Amygdala (tissue), 56 donors: ENCODE results near the gene MRFAP1.
"Not testable (repeated sequence)": the region's sequence is repeated elsewhere in the genome, so short reads cannot be mapped to it uniquely, and the experiment has no call there.

Experiments
- DNase-seq, 56 donors: peaks; one replicate each; lab custom pipeline; 2025; lab: John Stamatoyannopoulos, UW

Gene MRFAP1

DNA sequence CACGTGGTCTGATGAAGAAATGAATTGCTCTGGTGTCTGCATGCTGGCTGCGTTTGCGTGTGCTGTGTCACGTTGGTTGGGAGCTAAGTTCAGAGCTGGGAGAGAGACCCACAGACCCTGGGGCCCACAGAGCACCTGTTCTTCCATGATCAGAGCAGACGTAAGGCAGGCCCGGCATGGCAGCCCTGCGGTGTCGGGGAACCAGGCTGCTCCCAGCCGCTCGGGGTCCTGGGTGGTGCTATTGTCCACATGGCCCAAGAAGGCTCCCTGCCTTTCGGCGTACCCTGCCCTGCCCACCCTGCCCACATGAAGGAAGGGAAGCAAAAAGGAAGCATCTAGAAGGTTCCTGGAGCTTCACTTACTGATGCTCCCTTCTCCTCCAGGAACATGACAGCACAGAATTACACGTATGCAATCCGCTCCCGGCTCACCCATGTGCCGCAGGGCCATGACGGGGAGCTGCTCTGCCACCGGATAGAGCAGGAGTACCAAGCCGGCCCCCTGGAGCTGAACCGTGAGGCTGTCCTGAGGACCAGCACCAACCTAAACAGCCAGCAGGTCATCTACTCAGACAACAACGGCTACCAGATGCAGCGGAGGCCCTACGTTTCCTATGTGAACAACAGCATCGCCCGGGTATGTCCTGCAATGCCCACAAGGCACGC, 30.9 kb upstream of the MRFAP1 start:
- DNase-seq, result no peak

DNA sequence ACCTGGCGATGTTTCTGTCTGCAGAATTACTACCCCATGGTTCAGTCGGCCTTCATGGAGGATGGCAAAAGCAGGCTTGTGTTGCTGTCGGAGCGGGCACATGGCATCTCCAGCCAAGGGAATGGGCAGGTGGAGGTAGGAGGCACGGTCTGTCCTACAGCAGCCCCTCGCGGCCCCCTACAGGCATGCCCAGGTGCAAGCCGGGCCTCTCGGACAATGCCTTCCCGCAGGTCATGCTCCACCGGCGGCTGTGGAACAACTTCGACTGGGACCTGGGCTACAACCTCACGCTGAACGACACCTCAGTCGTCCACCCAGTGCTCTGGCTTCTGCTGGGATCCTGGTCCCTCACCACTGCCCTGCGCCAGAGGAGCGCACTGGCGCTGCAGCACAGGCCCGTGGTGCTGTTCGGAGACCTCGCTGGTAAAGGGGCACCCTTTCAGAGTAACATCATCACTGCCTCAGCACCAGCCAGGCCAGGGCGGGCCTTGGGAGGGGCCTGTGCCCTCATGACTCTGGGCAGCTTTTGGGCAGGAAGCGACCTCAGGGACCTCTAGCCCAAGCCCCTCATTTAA, 29.5 kb upstream of the MRFAP1 start:
- DNase-seq, result no peak

- no peak for DNase-seq
Observed at GRCh38 chr4:6612961-6613675, 27.4 kb upstream of the MRFAP1 start.

DNA sequence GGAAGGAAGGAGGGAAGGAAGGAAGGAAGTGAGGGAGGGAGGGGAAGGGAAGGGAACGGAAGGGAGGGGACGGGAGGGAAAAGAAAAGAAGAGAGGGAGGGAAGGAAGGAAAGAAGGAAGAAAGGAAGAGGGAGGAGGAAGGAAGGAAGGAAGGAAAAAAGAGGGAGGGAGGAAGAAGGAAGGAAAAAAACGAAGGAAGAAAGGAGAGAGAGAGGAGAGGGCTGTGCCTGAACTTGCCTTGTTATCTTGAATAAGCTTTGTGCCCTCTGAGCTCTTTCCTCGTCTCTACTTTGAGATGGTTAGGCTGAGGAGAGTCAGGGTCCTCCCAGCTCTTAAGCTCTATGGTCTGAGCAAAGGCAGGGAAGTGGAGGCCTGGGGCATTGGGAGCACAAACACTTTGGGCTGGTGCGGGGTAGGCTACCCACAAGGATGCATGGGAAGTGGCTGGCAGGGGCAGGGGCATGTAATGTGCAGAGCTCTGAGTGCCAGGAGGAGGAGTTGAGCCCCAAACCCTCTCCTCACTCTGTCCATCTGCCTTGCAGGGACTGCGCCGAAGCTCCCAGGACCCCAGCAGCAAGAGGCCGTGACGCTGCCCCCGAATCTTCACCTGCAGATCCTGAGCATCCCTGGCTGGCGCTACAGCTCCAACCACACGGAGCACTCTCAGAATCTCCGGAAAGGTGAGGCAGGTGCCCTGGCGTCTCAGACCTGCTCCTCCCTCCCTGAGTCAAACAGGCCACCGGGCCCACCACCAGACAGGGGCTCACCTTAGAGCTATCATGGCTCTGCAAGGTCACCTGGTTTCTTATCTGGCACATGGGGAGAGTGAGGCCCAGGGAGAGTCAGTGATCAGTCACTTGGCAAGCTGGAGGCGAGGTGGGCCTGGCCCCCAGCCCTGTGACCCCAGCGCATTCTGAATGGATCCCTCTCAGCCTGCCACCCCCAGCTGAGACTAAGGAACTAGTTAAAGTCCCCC, 26.5 kb upstream of the MRFAP1 start:
- no peak for DNase-seq

GRCh38 chr4:6614701-6615230, 25.7 kb upstream of the MRFAP1 start:
- DNase-seq, result no peak

DNA sequence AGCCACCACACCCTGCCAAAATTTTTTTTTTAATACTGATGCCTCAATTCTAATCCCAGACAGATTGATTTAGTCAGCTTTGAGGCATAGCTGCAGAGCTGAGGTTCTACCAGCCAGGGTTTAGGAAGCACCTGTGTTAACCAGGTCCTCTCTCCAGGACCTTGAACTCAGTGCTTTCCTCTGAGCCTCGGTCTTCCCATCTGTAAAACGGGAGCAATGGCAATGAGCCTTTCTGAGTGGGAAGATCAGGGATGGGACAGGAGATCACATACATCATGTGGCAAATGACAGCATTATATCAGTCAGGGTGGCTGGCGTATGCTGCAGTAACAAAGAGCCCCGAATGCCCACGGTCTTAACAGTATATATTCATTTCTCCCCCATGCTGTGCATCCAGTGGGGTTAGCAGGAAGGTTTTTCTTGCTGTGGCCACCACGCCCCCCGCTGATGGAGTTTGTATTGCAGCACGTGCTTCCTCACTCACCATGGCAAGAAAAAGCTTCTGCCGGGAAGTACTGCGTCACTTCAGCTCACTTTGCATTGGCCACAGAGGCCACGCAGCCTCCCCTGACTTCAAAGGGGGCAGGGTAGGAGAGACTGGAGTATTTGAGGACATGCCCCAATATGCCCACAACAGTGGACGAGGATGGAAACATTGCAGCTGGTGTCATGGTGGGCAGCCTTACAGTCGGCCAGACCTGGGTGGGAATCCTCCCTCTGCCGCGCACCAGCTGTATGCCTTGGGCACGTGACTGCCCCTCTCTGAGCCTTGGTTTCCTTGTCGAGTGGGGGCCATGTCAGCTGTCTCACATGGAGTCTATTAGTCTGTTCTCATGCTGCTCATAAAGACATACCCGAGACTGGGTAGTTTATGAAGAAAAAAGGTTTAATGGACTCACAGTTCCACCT, 24.1 kb upstream of the MRFAP1 start:
- no peak for DNase-seq

DNA sequence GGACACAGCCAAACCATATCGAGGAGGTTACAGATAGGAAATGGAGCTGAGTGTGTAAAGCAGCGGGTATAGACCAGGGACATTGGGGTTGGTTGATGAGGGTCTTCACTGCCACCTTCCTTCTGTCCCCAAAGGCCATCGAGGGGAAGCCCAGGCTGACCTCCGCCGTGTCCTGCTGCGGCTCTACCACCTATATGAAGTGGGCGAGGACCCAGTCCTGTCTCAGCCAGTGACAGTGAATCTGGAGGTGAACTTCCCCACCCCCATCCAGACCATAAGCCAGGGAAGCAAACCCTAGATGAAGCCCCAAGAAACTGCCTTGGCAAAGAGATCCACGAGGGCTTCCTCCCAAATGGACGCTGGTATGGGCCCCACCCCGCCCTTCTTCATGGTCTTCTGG, 23.2 kb upstream of the MRFAP1 start:
- no peak for DNase-seq

GRCh38 chr4:6618386-6619115, 21.9 kb upstream of the MRFAP1 start:
- DNase-seq, result no peak

DNA sequence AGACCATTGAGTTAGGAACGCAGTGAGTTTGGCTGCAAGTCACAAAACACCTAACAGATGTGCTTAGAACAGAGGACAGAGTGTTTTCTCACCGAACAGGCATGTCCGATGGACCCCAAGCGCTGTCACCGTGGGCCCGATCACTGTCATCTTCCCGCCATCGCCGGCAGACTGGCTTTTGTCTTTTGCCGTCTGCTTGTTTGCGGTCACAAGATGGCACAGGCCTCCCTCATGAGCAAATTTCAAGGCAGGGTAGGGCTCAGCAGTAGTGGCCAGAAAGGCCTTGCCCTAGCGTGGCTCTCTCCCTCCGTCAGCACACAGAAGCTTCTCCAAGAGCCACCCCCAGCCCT, 21.4 kb upstream of the MRFAP1 start:
- no peak for DNase-seq

DNA sequence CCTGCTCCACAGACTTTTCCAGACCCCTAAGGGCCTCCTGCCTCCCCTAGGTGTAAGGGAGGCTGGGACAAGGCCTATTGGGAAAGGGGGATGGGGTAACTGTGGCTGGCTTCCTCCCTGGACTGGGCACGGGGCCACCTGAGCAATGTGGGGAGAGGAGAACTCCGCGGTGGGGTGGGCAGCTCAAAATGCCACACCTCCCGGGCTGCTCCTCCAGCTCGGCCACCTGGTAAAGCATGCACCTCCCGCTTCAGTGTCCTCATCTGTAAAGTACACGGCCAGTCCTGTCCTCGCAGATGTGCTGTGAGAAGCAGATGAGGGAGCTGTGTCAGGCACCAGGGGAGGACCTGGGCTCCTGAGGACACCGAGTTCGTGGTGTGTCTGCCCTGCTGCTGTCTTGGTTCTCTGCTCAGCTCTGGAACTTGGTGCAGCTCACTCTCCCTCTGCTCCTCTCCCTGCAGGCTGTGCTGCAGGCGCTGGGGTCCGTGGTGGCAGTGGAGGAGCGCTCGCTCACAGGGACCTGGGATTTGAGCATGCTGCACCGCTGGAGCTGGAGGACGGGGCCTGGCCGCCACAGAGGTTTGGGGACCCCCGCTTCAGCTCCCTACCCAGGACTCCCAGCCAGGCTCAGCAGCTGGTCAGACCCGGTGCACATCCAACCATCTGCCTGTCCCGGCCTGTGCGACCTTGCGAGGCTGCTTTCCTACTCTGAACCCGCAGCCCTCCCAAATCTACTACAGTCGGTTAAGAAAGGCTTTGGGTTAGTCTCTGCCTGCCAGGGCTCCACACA, 20.8 kb upstream of the MRFAP1 start:
- DNase-seq, result no peak

GRCh38 chr4:6620296-6620695, 20.2 kb upstream of the MRFAP1 start:
- no peak for DNase-seq

DNA sequence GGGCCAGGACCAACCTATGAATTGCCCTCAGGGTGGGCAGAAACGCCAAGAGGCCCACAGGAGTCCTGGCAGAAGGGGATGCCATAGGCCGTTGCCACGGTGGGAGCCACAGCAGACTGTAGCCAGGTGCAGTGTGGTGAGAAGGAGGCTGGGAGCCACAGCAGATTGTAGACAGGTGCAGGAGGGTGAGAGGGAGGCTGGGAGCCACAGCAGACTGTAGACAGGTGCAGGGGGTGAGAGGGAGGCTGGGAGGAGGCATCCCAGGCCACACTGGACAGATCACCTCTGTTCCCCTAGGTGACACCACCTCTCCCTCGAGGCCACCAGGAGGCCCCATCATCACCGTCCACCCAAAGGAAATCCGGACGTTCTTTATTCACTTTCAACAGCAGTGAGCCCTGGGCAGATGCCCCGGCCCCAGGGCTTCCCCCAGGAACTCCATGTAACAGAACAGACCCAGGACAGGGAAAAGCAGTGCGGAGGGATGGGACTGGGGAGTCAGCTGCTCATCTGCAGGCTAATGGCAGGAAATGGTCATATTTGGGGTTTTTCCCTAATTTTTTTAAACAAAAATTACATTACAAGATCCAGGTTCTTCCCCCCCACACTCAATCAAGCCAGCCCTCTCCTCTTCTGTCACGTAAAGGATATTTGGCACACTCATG, 19.5 kb upstream of the MRFAP1 start:
- no peak for DNase-seq

- no peak for DNase-seq
Observed at GRCh38 chr4:6621556-6621927, 18.9 kb upstream of the MRFAP1 start.

DNA sequence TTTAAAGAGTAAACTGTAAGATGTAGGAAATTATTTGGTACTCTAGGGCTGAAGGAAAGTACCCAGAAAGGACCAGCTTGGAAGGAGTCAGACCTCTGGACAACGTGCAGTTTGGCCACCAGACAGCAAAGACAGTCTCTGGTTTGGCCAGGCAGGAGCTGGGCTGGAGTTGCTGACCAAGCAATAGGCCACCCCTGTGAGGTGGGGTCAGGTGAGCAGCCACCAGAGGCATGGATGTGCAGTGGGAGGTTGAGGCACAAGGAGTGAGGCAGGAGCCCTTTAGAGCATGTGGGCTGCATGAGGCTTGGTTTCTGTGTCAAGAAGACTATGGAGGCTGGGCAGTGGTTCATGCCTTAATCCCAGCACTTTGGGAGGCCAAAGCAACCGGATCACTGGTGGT, 17.7 kb upstream of the MRFAP1 start:
- no peak for DNase-seq

DNA sequence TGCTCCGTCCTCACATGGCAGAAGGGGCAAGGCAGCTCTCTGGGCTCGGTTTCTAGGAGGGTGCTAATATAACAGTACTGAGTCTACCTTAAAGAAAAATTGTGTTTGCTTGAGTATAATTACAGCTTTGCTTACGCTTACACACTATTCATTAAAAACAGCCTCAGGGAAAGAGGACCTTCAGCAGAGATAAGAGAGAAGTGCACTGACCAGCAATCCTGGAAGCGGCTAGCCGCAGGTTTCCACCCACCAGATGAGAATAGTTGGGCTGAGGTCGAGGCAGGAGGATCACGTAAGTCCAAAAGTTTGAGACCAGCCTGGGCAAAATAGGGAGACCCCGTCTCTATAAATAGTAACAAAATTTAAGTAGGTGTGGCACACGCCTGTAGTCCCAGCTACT, 15.2 kb upstream of the MRFAP1 start:
- no peak for DNase-seq

- DNase-seq, result no peak
Observed at GRCh38 chr4:6626066-6626465, 14.4 kb upstream of the MRFAP1 start.

DNA sequence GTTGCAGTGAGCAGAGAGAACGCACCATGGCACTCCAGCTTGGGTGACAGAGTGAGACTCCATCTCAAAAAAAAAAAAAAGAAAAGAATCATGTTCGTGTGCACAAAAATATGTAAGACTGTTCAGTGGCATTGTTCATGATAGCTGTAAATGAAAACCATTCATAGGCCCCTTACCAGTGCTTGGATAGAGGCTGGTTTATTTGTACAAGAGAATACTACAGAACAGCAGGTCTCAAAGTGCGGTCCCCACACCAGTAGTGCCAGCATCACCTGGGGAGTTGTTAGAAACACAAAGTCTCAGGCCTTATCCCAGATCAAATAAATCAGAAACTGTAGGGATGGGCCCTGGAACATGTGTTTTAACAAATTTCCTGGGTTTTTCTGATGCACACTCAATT, 12.7 kb upstream of the MRFAP1 start:
- no peak for DNase-seq

DNA sequence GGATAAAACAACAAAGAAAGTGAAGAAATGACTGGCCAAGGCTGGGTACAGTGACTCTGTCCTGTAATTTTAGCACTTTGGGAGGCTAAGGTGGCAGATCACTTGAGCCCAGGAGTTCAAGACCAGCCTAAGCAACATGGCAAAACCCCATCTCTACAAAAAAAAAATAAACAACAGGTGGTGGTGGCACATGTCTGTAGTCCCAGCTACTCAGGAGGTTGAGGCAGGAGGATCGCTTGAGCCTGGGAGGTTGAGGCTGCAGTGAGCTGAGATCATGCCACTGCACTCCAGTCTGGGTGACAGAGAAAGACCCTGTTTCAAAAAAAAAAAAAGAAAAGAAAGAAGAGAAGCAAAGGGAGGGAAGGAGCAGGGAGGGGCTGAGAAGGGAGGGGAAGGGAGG, 12.0 kb upstream of the MRFAP1 start:
- DNase-seq, result not testable (repeated sequence)
